ENCODE results near the gene SLC12A9. TPM values are rescaled to one million over a fixed set of nuclear protein-coding genes. Genes with fewer than 3 reads are reported as not detected.

Gene SLC12A9
- total and polyA plus RNA-seq, 2 of the 8 experiments (the other 6 are each of a cell fraction or from before 2014, with no cell fraction given), result 31.4 to 40.1 TPM

DNA sequence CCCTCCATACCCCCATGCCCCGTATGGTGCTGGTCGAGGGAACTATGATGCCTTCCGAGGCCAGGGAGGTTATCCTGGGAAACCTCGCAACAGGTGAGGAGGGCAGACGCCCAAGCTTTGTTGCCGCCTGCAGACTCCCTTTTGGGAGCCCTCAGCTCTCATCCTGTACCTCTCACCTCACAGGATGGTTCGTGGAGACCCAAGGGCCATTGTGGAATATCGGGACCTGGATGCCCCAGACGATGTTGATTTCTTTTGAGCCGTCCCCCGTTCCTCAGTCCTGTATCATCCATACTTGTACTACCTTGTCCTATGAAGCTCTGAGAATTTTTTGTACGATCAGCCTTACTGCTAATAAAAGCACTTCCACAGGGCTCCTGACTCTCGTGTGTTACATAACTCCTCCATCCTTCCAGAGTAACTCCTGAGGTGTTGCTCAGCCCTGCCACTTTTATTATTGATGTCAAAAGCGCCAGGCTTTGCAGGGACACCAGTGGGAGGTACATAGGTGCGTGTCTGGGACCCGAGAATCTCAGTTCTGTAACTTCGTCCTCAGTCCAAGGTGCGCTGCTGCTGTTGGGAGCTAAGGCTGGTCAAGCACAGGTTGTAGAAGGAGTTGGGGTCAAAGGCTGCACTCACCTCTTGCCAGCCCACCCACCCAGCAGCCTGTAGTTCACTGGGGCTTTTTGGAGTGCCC is 35.9 kb downstream of the SLC12A9 start:
- H3K36me3 ChIP-seq (ENCODE audit: control insufficient read depth in 2 of 4, insufficient read depth in 4 of 4, low read length in 3 of 4), result peaks cover 35 to 55% (median 46%) of the 10 kb centered on the region in 4 experiments

More for the DNA sequence above, 35.9 kb downstream of the SLC12A9 start:
- POLR2A ChIA-PET (ENCODE audit: partially characterized antibody), result interaction anchor here (0.6 to 10.1 kb wide), 8 partner anchors 15 to 368 kb away, joined by 3 to 313 read pairs (median 3); partner anchors contain the start of genes AP1S1, SRRT and TRIP6
- Histone ChIP-seq H2BK20ac (ENCODE audit: low read length) (no peak overlapping the region), H3K4me2 (ENCODE audit: insufficient read depth in 1 of 2, low read depth in 2 of 2, low read length in 2 of 2) (peak overlapping the region; percentile 86 to 91), H3K4me3 (ENCODE audit: extremely low read depth in 1 of 4, insufficient read depth in 2 of 4, low read depth in 3 of 4, low read length in 4 of 4) (peak overlapping the region; percentile 75 to 91 (median 78)), H3K27me3 (replicated peaks in 1 of 4; ENCODE audit: control insufficient read depth in 3 of 4, extremely low read depth in 1 of 4, insufficient read depth in 3 of 4, low read length in 3 of 4) (peaks cover 0 to 2% (median 0%) of the 10 kb centered on the region in 4 experiments; a peak in 2 of 7 replicates), H3K18ac (ENCODE audit: extremely low read depth, low read length) (no peak overlapping the region; the same call in 1 of the 2 replicates), H3K9ac (replicated peaks in 1 of 4; ENCODE audit: extremely low read depth in 1 of 4, low read depth in 3 of 4, low read length in 3 of 4) (peak overlapping the region in 3 of 4 experiments; percentile 86 to 92 (median 87); a peak in 6 of 7 replicates), H3K79me2 (ENCODE audit: control insufficient read depth in 1 of 2, insufficient read depth in 2 of 2, low read length in 2 of 2) (peaks cover 0 to 28% of the 10 kb centered on the region in 2 experiments; a peak in 2 of 4 replicates), H3K14ac (ENCODE audit: insufficient read length) (no peak overlapping the region), H4K91ac (replicated peaks; ENCODE audit: insufficient read length, low read length) (no peak overlapping the region), H2AK5ac (ENCODE audit: low read depth, low read length) (no peak overlapping the region), H3K4ac (replicated peaks; ENCODE audit: insufficient read length, low read depth, low read length) (peak overlapping the region; percentile 13), H3K23ac (ENCODE audit: insufficient read length) (no peak overlapping the region), H3K56ac (replicated peaks; ENCODE audit: insufficient read length, low read depth, low read length) (no peak overlapping the region), H4K8ac (ENCODE audit: extremely low read depth, insufficient read depth, low read length) (peak overlapping the region; percentile 87), H3K9me3 (ENCODE audit: insufficient read depth in 2 of 2, low read depth in 1 of 2, low read length in 1 of 2) (no peaks in the 10 kb centered on the region; a peak in 1 of 4 replicates), H4K5ac (ENCODE audit: insufficient read length, low read depth, low read length) (peak overlapping the region; percentile 27), H3K23me2 (ENCODE audit: low read depth, low read length) (peaks cover 20% of the 10 kb centered on the region; the same call in 1 of the 2 replicates), H2BK5ac (ENCODE audit: low read depth, low read length) (peak overlapping the region; percentile 92; the same call in 1 of the 2 replicates), H3K27ac (ENCODE audit: low read depth, low read length) (peak overlapping the region; percentile 71), H4K20me1 (replicated peaks in 1 of 2; ENCODE audit: control insufficient read depth in 1 of 2, insufficient read depth in 2 of 2, low read length in 2 of 2) (peaks cover 15 to 20% of the 10 kb centered on the region in 2 experiments), H3K4me1 (replicated peaks in 1 of 4; ENCODE audit: control insufficient read depth in 3 of 4, insufficient read depth in 4 of 4, low read length in 3 of 4) (peaks cover 0 to 18% (median 5%) of the 10 kb centered on the region in 4 experiments; a peak in 6 of 7 replicates), H2BK12ac (ENCODE audit: low read depth, low read length) (peak overlapping the region; percentile 3; the same call in 1 of the 2 replicates), H3K79me1 (ENCODE audit: low read depth, low read length) (peaks cover 14% of the 10 kb centered on the region), H2BK120ac (replicated peaks; ENCODE audit: low read depth, low read length) (no peak overlapping the region), H2AFZ (ENCODE audit: low read length) (no peak overlapping the region), H2BK15ac (ENCODE audit: low read length) (no peak overlapping the region)
- DNase-seq (ENCODE audit: low read depth in 1 of 2, low spot score in 2 of 2), result no peak
- FAIRE-seq, result peak; percentile 13
- TF ChIP-seq RFX5 (IDR thresholded peaks at IDR 0.05; ENCODE audit: borderline replicate concordance, low read depth, low read length) (no peak), POLR2AphosphoS5 (IDR thresholded peaks at IDR 0.05; ENCODE audit: low read depth, low read length) (peak; percentile 18)
- 75% methylated on average over 18 of the region's 18 CpGs; no CpG with 5 or more reads in 1 of the 2 experiments for WGBS, 2 experiments (ENCODE audit: extremely low coverage in 1 of 2, insufficient coverage in 1 of 2, insufficient read length in 1 of 2, insufficient replicate concordance in 2 of 2, low coverage in 1 of 2, low lambda C conversion rate in 2 of 2, missing lambda C conversion rate in 1 of 2)
- CTCF ChIA-PET (ENCODE audit: partially characterized antibody), result interaction anchor here (0.8 to 3.4 kb wide), 4 partner anchors 11 to 183 kb away, joined by 3 to 14 read pairs (median 4); partner anchors contain the start of gene POP7
